ENCODE results near the gene DSG3.
A peak's percentile ranks its signal among the peaks of the same experiment; 100 is the strongest.

DSG3 gene

GRCh38 chr18:31420524-31420923 lies 27.0 kb upstream of the DSG3 start:
- in situ Hi-C loops (cut with MboI; ENCODE audit: low sequenced_read_pairs): no loop called here
- DNase-seq (ENCODE audit: low spot score in 2 of 2): no peak
- Histone ChIP-seq H3K4me3 (no peak overlapping the region), H3K9me3 (no peaks in the 10 kb centered on the region), H3K4me1 (no peaks in the 10 kb centered on the region), H3K36me3 (replicated peaks) (no peaks in the 10 kb centered on the region), H3K27me3 (ENCODE audit: low read depth) (no peaks in the 10 kb centered on the region)

DNA sequence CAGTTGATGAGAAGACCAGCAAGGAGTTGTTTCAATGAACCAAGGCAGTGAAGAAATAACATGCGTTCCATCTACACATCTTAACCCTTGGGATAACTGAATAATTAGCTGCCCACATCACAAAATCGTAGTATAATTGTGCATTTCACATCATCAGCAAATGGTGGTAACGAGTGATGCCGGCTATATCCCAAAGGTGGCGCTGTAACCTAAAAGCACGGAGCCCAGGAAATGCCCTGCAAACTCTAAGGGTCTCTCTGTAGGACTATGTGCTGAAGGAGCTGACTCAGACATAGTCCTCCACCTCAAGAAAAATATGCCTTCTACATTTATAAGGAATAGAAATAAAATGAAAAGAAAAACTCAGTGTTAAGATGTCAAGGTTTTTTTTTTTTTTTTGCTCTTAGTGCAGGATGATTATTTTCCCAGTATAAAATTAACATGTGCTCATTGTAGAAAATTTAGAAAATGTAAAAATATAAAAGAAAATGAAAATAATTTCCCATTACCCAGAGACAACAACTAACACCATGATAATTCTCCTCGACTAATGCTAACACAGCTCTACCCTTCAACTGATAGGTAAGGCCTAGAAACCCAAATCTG lies 23.1 kb upstream of the DSG3 start:
- DNase-seq (ENCODE audit: low spot score in 2 of 2): peak; percentile 31 to 68
- Histone ChIP-seq H3K27me3 (ENCODE audit: low read depth) (no peaks in the 10 kb centered on the region), H3K36me3 (replicated peaks) (no peaks in the 10 kb centered on the region), H3K4me1 (no peaks in the 10 kb centered on the region), H3K9me3 (no peaks in the 10 kb centered on the region), H3K4me3 (no peak overlapping the region)
- in situ Hi-C loops (cut with MboI; ENCODE audit: low sequenced_read_pairs): no loop called here

GRCh38 chr18:31426021-31426420 lies 21.5 kb upstream of the DSG3 start:
- DNase-seq (ENCODE audit: low spot score in 2 of 2): no peak
- in situ Hi-C loops (cut with MboI; ENCODE audit: low sequenced_read_pairs): no loop called here
- Histone ChIP-seq H3K36me3 (replicated peaks) (no peaks in the 10 kb centered on the region), H3K4me3 (no peak overlapping the region), H3K4me1 (no peaks in the 10 kb centered on the region), H3K9me3 (no peaks in the 10 kb centered on the region), H3K27me3 (ENCODE audit: low read depth) (no peaks in the 10 kb centered on the region)

GRCh38 chr18:31426871-31427406 lies 20.6 kb upstream of the DSG3 start:
- Histone ChIP-seq H3K4me1 (no peaks in the 10 kb centered on the region), H3K4me3 (no peak overlapping the region), H3K9me3 (no peaks in the 10 kb centered on the region), H3K36me3 (replicated peaks) (no peaks in the 10 kb centered on the region), H3K27me3 (ENCODE audit: low read depth) (no peaks in the 10 kb centered on the region)
- in situ Hi-C loops (cut with MboI; ENCODE audit: low sequenced_read_pairs): no loop called here
- DNase-seq (ENCODE audit: low spot score in 2 of 2): no peak

DNA sequence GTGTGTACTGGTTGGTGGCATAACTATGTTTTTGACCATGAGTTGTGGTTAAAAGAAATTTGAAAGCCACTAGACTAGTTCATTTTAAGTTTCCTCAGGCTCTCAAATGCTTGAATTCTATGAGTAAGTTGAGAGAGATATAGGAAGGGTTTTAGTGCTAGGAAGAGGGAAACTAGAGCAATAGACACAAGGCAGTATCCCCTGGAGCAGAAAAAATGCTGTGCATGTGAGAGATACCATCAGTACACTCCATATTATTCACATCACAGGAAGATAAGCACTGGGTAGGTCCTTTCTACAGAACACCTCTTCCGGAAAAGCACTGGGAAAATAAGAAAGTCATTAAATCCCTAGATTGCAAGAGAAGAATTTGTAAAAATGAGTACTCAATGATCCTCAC lies 19.3 kb upstream of the DSG3 start:
- Histone ChIP-seq H3K9me3 (no peaks in the 10 kb centered on the region), H3K36me3 (replicated peaks) (no peaks in the 10 kb centered on the region), H3K27me3 (ENCODE audit: low read depth) (no peaks in the 10 kb centered on the region), H3K4me3 (no peak overlapping the region), H3K4me1 (no peaks in the 10 kb centered on the region)
- in situ Hi-C loops (cut with MboI; ENCODE audit: low sequenced_read_pairs): no loop called here
- no peak for DNase-seq (ENCODE audit: low spot score in 2 of 2)

DNA sequence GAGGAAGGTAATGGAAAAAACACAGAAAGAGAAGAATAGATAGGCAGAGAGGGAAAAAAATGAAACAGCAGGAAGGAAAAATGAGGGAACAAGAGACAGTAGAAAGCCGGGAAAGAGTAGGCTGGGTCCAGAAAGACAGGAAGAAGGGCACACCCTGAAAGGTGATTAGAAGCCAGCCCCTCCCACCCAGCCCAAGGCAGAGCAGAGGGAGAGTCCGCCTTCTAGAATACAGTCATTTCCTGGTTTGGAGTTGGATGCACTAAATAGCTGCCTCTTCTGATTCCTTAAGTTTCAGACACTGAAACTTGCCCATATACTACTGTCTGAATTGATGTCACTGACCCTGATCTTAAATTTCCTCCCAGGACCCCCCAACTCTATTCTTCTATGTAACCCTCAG lies 17.9 kb upstream of the DSG3 start:
- in situ Hi-C loops (cut with MboI; ENCODE audit: low sequenced_read_pairs): no loop called here
- no peaks in the 10 kb centered on the region for H3K36me3 ChIP-seq (replicated peaks)
- no peaks in the 10 kb centered on the region for H3K27me3 ChIP-seq (ENCODE audit: low read depth)
- no peak overlapping the region for H3K4me3 ChIP-seq
- H3K4me1 ChIP-seq: no peaks in the 10 kb centered on the region
- H3K9me3 ChIP-seq: no peaks in the 10 kb centered on the region
- DNase-seq (ENCODE audit: low spot score in 2 of 2): no peak

DNA sequence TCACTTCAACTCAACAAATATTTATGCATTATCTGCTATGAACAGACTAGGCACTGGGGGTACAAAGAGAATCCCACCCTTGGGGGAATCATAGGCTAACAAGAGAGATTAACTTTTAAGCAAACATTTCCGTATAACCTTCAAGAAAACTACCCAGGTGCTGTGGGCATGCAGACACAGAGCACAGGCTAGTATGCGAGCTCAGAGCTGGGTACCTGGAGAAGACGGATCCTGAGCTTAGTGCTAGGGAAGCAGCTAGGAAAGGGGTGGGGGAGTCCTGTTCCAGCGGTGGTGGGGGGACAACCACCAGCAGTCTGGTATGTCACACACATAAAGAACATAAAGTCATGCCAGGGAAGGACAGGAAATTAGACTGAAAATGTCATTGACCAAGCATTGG lies 17.5 kb upstream of the DSG3 start:
- H3K4me1 ChIP-seq: no peaks in the 10 kb centered on the region
- in situ Hi-C loops (cut with MboI; ENCODE audit: low sequenced_read_pairs): no loop called here
- H3K9me3 ChIP-seq: no peaks in the 10 kb centered on the region
- H3K27me3 ChIP-seq (ENCODE audit: low read depth): no peaks in the 10 kb centered on the region
- no peak overlapping the region for H3K4me3 ChIP-seq
- H3K36me3 ChIP-seq (replicated peaks): no peaks in the 10 kb centered on the region
- no peak for DNase-seq (ENCODE audit: low spot score in 2 of 2)

DNA sequence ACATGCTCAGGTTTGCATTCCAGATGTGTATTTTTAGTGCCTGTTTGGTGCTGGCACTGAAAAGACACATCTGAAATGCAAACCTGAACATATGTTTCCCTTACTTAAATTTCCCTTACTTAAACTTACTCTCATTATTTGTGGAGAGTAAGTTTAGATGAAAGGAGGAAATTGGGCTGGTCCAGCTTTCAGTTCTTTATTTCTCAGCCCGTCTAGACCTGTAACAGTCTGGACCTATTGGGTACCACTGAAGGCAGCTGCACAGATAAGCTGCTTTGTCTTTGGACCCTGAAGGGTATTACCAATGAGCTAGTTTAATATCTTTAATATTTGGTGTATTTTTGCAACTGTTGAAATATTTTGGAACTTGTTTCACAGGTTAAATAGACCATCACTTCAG lies 17.0 kb upstream of the DSG3 start:
- Histone ChIP-seq H3K36me3 (replicated peaks) (no peaks in the 10 kb centered on the region), H3K4me1 (no peaks in the 10 kb centered on the region), H3K4me3 (no peak overlapping the region), H3K9me3 (no peaks in the 10 kb centered on the region), H3K27me3 (ENCODE audit: low read depth) (no peaks in the 10 kb centered on the region)
- in situ Hi-C loops (cut with MboI; ENCODE audit: low sequenced_read_pairs): no loop called here
- no peak for DNase-seq (ENCODE audit: low spot score in 2 of 2)

- in situ Hi-C loops (cut with MboI; ENCODE audit: low sequenced_read_pairs): no loop called here
- H3K9me3 ChIP-seq: no peaks in the 10 kb centered on the region
Observed at GRCh38 chr18:31432316-31432715, 15.2 kb upstream of the DSG3 start.

DNA sequence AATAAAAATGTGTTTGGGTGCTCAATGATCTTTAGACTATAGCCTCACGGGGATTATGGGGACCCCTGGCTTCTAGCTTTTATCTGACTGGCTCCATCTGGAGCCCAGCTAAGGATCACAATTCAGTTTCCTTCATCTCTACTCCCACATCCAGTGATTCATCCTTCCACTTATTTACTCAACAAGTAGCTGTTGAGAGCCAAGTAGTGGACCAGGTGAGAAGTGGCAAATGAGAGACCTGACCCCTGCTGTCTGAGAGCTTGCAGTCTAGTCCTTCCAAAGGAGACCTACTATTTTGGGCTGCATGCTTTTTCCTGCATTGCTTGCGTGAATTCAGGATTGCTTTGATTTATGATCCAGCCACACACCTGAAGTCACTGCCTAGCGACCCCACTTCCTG lies 10.7 kb upstream of the DSG3 start:
- DNase-seq (ENCODE audit: low spot score in 2 of 2): no peak
- no peaks in the 10 kb centered on the region for H3K4me1 ChIP-seq
- H3K27me3 ChIP-seq (ENCODE audit: low read depth): no peaks in the 10 kb centered on the region; the same call in 1 of the 2 replicates
- H3K4me3 ChIP-seq: no peak overlapping the region
- no peaks in the 10 kb centered on the region for H3K9me3 ChIP-seq
- H3K36me3 ChIP-seq (replicated peaks): no peaks in the 10 kb centered on the region
- in situ Hi-C loops (cut with MboI; ENCODE audit: low sequenced_read_pairs): no loop called here

More at GRCh38 chr18:31432316-31432715, 15.2 kb upstream of the DSG3 start:
- no peak overlapping the region for H3K4me3 ChIP-seq
- no peaks in the 10 kb centered on the region for H3K27me3 ChIP-seq (ENCODE audit: low read depth)
- no peak for DNase-seq (ENCODE audit: low spot score in 2 of 2)
- H3K36me3 ChIP-seq (replicated peaks): no peaks in the 10 kb centered on the region
- no peaks in the 10 kb centered on the region for H3K4me1 ChIP-seq

GRCh38 chr18:31438402-31438801 lies 9.1 kb upstream of the DSG3 start:
- H3K4me1 ChIP-seq: no peaks in the 10 kb centered on the region
- DNase-seq (ENCODE audit: low spot score in 2 of 2): no peak
- H3K9me3 ChIP-seq: no peaks in the 10 kb centered on the region
- no peaks in the 10 kb centered on the region for H3K36me3 ChIP-seq (replicated peaks)
- H3K4me3 ChIP-seq: no peak overlapping the region
- no peaks in the 10 kb centered on the region; the same call in 1 of the 2 replicates for H3K27me3 ChIP-seq (ENCODE audit: low read depth)
- in situ Hi-C loops (cut with MboI; ENCODE audit: low sequenced_read_pairs): no loop called here

- H3K4me3 ChIP-seq: no peak overlapping the region
- H3K27me3 ChIP-seq (ENCODE audit: low read depth): no peaks in the 10 kb centered on the region; the same call in 1 of the 2 replicates
- H3K36me3 ChIP-seq (replicated peaks): no peaks in the 10 kb centered on the region
- in situ Hi-C loops (cut with MboI; ENCODE audit: low sequenced_read_pairs): no loop called here
- DNase-seq (ENCODE audit: low spot score in 2 of 2): no peak
- H3K4me1 ChIP-seq: no peaks in the 10 kb centered on the region
- H3K9me3 ChIP-seq: no peaks in the 10 kb centered on the region
Observed at GRCh38 chr18:31439807-31440325, 7.7 kb upstream of the DSG3 start.

DNA sequence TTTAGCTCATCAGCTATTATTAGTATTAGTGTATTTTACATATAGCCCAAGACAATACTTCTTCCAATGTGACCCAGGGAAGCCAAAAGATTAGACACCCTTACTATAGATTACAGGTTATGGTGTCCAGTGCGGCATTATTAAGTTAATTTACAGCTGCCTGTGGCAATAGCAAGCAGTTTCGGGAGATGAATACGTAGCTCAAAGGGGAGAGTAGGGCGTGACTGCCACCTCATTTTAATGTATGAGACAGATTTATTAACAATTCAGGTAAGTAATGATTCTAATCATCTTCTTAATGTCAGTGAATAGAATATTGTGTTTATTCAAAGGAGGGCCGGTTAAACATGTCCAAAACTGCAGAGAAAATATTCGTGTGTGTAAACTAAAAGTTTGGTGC lies 6.8 kb upstream of the DSG3 start:
- H3K4me3 ChIP-seq: no peak overlapping the region
- H3K9me3 ChIP-seq: no peaks in the 10 kb centered on the region
- H3K4me1 ChIP-seq: no peaks in the 10 kb centered on the region
- in situ Hi-C loops (cut with MboI; ENCODE audit: low sequenced_read_pairs): no loop called here
- H3K27me3 ChIP-seq (ENCODE audit: low read depth): no peaks in the 10 kb centered on the region; the same call in 1 of the 2 replicates
- H3K36me3 ChIP-seq (replicated peaks): no peaks in the 10 kb centered on the region
- DNase-seq (ENCODE audit: low spot score in 2 of 2): no peak

DNA sequence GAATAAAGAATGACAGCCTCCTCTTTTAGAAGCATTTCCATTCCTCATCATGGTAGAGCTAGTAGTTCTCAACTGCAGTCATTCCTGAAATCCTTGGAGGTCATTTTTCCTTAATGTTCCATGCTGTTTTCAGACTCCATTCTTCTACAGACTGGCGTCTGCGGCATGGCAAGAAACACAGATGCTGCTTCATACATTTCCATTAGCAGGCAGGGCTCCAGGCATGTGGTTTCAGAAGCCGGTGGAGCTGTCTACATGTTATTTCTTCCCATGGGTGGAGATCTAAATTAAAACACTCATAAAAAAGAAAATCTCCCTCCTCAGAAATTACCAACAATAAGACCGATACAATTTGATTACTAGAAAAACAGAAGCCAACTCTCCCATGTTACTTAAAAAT lies 6.0 kb upstream of the DSG3 start:
- in situ Hi-C loops (cut with MboI; ENCODE audit: low sequenced_read_pairs): no loop called here
- H3K4me1 ChIP-seq: no peaks in the 10 kb centered on the region
- no peaks in the 10 kb centered on the region for H3K9me3 ChIP-seq
- no peak overlapping the region for H3K4me3 ChIP-seq
- H3K27me3 ChIP-seq (ENCODE audit: low read depth): no peaks in the 10 kb centered on the region; the same call in 1 of the 2 replicates
- DNase-seq (ENCODE audit: low spot score in 2 of 2): no peak
- no peaks in the 10 kb centered on the region for H3K36me3 ChIP-seq (replicated peaks)

DNA sequence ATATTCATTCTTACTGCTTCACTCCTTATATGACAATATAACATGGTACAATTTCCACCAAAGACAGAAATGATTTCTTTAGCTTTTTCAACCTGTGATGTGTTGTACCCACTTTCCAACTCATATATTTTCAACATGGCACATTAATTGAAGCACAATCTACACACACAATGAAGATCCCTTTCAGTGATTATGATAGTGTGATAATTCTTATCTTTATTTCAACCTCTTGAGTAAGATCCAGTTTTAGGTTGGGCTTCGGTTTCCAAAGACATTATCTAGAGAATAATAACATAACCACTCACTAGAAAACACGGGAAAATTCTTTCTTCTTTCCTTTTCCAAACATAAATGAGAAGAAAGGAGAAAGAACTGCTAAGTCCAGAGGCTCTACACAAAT lies 3.4 kb upstream of the DSG3 start:
- Histone ChIP-seq H3K36me3 (replicated peaks) (no peaks in the 10 kb centered on the region), H3K4me1 (no peaks in the 10 kb centered on the region), H3K4me3 (no peak overlapping the region), H3K9me3 (no peaks in the 10 kb centered on the region), H3K27me3 (ENCODE audit: low read depth) (no peaks in the 10 kb centered on the region; the same call in 1 of the 2 replicates)
- in situ Hi-C loops (cut with MboI; ENCODE audit: low sequenced_read_pairs): no loop called here
- no peak for DNase-seq (ENCODE audit: low spot score in 2 of 2)
